ENCODE measurements around the gene ZNF629. TPM values are rescaled to one million over a fixed set of nuclear protein-coding genes. Genes with fewer than 3 reads are reported as not detected.

Gene ZNF629
- total and polyA plus RNA-seq, 4 donors, result 5.7 to 16.3 (median 9.0) TPM

GRCh38 chr16:30753596-30753995 is 33.4 kb downstream of the ZNF629 start:
- Histone ChIP-seq H3K9ac (ENCODE audit: insufficient read depth in 1 of 2, low read length in 2 of 2) (no peak overlapping the region), H3K27ac (ENCODE audit: low read depth in 1 of 2, low read length in 1 of 2) (no peak overlapping the region), H3K9me3 (ENCODE audit: control insufficient read depth in 4 of 4, insufficient read depth in 3 of 4, low read length in 3 of 4) (no peaks in the 10 kb centered on the region), H3K27me3 (ENCODE audit: control insufficient read depth in 3 of 3, insufficient read depth in 3 of 3, low read length in 2 of 3) (no peaks in the 10 kb centered on the region), H3K4me1 (ENCODE audit: control insufficient read depth in 5 of 5, insufficient read depth in 5 of 5, low read length in 5 of 5) (peaks cover 0 to 2% (median 0%) of the 10 kb centered on the region in 5 donors), H3K36me3 (ENCODE audit: control insufficient read depth in 4 of 4, insufficient read depth in 4 of 4, low read length in 4 of 4) (peaks cover 0 to 37% (median 10%) of the 10 kb centered on the region in 4 donors), H3K4me3 (no peak overlapping the region)
- no peak for TF ChIP-seq CTCF (IDR thresholded peaks at IDR 0.05; ENCODE audit: control extremely low read depth, extremely low read depth)
- DNase-seq (no peak), ATAC-seq (ENCODE audit: insufficient read depth, low FRiP score) (no peak)
- 79 to 87% methylated on average over 4 of the region's 4 CpGs for WGBS, 2 donors

- Histone ChIP-seq H3K4me1 (ENCODE audit: control insufficient read depth in 5 of 5, insufficient read depth in 5 of 5, low read length in 5 of 5) (peaks cover 0 to 5% (median 3%) of the 10 kb centered on the region in 5 donors), H3K9me3 (ENCODE audit: control insufficient read depth in 4 of 4, insufficient read depth in 3 of 4, low read length in 3 of 4) (no peaks in the 10 kb centered on the region), H3K27me3 (ENCODE audit: control insufficient read depth in 3 of 3, insufficient read depth in 3 of 3, low read length in 2 of 3) (no peaks in the 10 kb centered on the region), H3K4me3 (no peak overlapping the region), H3K27ac (ENCODE audit: low read depth in 1 of 2, low read length in 1 of 2) (no peak overlapping the region), H3K36me3 (ENCODE audit: control insufficient read depth in 4 of 4, insufficient read depth in 4 of 4, low read length in 4 of 4) (peaks cover 0 to 24% (median 6%) of the 10 kb centered on the region in 4 donors), H3K9ac (ENCODE audit: insufficient read depth in 1 of 2, low read length in 2 of 2) (no peak overlapping the region)
- no peak for TF ChIP-seq CTCF (IDR thresholded peaks at IDR 0.05; ENCODE audit: control extremely low read depth, extremely low read depth)
- ATAC-seq (ENCODE audit: insufficient read depth, low FRiP score) (no peak), DNase-seq (no peak)
- WGBS, 2 donors, result 93 to 95% methylated on average over 20 of the region's 20 CpGs
These were observed 36.0 kb downstream of the ZNF629 start for GRCh38 chr16:30750876-30751465.

GRCh38 chr16:30750201-30750600 is 36.8 kb downstream of the ZNF629 start:
- no peak overlapping the region for H3K9ac ChIP-seq (ENCODE audit: insufficient read depth in 1 of 2, low read length in 2 of 2)
- DNase-seq, result no peak
- WGBS, 2 donors, result 90 to 95% methylated on average over 4 of the region's 4 CpGs
- H3K36me3 ChIP-seq (ENCODE audit: control insufficient read depth in 4 of 4, insufficient read depth in 4 of 4, low read length in 4 of 4), result peaks cover 0 to 22% (median 7%) of the 10 kb centered on the region in 4 donors
- peaks cover 0 to 5% (median 3%) of the 10 kb centered on the region in 5 donors for H3K4me1 ChIP-seq (ENCODE audit: control insufficient read depth in 5 of 5, insufficient read depth in 5 of 5, low read length in 5 of 5)
- H3K27ac ChIP-seq (ENCODE audit: low read depth in 1 of 2, low read length in 1 of 2), result no peak overlapping the region
- no peak for ATAC-seq (ENCODE audit: insufficient read depth, low FRiP score)
- TF ChIP-seq CTCF (IDR thresholded peaks at IDR 0.05; ENCODE audit: control extremely low read depth, extremely low read depth), result no peak
- no peaks in the 10 kb centered on the region for H3K27me3 ChIP-seq (ENCODE audit: control insufficient read depth in 3 of 3, insufficient read depth in 3 of 3, low read length in 2 of 3)
- H3K4me3 ChIP-seq, result no peak overlapping the region
- H3K9me3 ChIP-seq (ENCODE audit: control insufficient read depth in 4 of 4, insufficient read depth in 3 of 4, low read length in 3 of 4), result no peaks in the 10 kb centered on the region
